ENCODE measurements around the gene LHX6. TPM values are rescaled to one million over a fixed set of nuclear protein-coding genes. Genes with fewer than 3 reads are reported as not detected.

LHX6 gene
- total RNA-seq, 1 experiment from 2014 or later, result not detected

- H3K9me3 ChIP-seq (ENCODE audit: low read length), result no peaks in the 10 kb centered on the region
- H3K79me2 ChIP-seq (ENCODE audit: low read length), result no peaks in the 10 kb centered on the region
- no peak for DNase-seq
- no peaks in the 10 kb centered on the region for H4K20me1 ChIP-seq (ENCODE audit: insufficient read depth, low read depth, low read length)
- H3K9me2 ChIP-seq (replicated peaks; ENCODE audit: insufficient read depth, low read length), result no peaks in the 10 kb centered on the region
- H3K4me2 ChIP-seq (ENCODE audit: low read depth, low read length, poor library complexity, severe bottlenecking), result no peak overlapping the region
- no peaks in the 10 kb centered on the region for H3K36me3 ChIP-seq (ENCODE audit: insufficient read depth, low read length)
- H3K9ac ChIP-seq (ENCODE audit: low read length), result no peak overlapping the region
- no peak overlapping the region for H3K27ac ChIP-seq (ENCODE audit: low read length)
- H3K4me1 ChIP-seq (ENCODE audit: low read length), result no peaks in the 10 kb centered on the region
- H3K4me3 ChIP-seq (ENCODE audit: low read length), result no peak overlapping the region
- no peak overlapping the region for H2AFZ ChIP-seq (ENCODE audit: low read length)
- H3K27me3 ChIP-seq (ENCODE audit: low read length), result no peaks in the 10 kb centered on the region
Measured at GRCh38 chr9:122220673-122221182, 8.0 kb downstream of the LHX6 start.

- no peaks in the 10 kb centered on the region for H3K79me2 ChIP-seq (ENCODE audit: low read length)
- no peak overlapping the region for H3K27ac ChIP-seq (ENCODE audit: low read length)
- no peak overlapping the region for H3K9ac ChIP-seq (ENCODE audit: low read length)
- H3K4me3 ChIP-seq (ENCODE audit: low read length), result no peak overlapping the region
- H3K4me1 ChIP-seq (ENCODE audit: low read length), result no peaks in the 10 kb centered on the region
- H3K36me3 ChIP-seq (ENCODE audit: insufficient read depth, low read length), result no peaks in the 10 kb centered on the region
- H3K4me2 ChIP-seq (ENCODE audit: low read depth, low read length, poor library complexity, severe bottlenecking), result no peak overlapping the region
- no peaks in the 10 kb centered on the region for H3K9me2 ChIP-seq (replicated peaks; ENCODE audit: insufficient read depth, low read length)
- no peak for DNase-seq
- no peaks in the 10 kb centered on the region for H4K20me1 ChIP-seq (ENCODE audit: insufficient read depth, low read depth, low read length)
- H2AFZ ChIP-seq (ENCODE audit: low read length), result no peak overlapping the region
- no peaks in the 10 kb centered on the region for H3K27me3 ChIP-seq (ENCODE audit: low read length)
- no peaks in the 10 kb centered on the region for H3K9me3 ChIP-seq (ENCODE audit: low read length)
Measured at GRCh38 chr9:122219856-122220672, 8.7 kb downstream of the LHX6 start.

GRCh38 chr9:122218935-122219855 is 9.6 kb downstream of the LHX6 start:
- DNase-seq, result no peak
- Histone ChIP-seq H4K20me1 (ENCODE audit: insufficient read depth, low read depth, low read length) (no peaks in the 10 kb centered on the region), H3K4me3 (ENCODE audit: low read length) (no peak overlapping the region)

DNA sequence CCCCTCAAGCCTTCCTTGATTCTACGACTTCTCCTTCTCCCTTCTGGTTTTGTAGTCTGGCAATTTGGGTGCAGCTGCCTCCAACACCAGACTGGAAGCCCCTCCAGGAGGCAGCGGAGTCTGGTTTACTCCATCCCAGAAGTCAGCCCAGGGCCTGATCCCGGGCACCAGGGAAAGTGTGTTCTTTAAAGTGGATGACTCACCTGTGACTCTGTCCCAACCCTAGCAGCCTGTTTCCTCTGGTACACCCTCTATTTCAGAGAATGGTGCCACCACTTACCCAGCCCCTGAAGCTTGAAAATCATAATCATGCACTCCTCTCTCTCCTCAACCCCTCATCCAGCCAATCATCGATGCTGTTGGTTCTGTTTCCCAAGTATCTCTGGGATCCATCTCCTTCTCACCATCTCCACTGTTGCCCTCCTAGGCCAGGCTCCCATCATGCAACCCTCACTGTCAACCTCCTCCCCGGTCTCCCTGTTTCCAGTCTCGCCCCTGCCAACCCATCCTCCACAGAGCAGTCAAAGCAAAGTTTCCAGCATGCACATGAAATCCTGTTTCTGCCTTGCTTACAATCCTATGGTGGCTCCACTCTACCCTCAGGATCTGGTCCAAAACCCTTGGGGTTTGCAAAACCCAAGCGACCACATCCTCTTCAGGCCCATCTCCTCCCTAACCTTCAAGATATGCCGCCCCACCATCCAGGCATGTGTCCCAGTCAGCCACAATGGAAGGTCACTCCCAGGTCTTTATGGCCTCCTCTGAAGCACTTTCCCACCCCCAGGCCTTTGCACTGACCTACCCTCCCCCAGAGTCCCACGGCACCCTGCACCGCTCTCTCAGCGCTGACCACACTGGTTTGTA is 10.5 kb downstream of the LHX6 start:
- DNase-seq, result no peak
- no peaks in the 10 kb centered on the region for H3K79me2 ChIP-seq (ENCODE audit: low read length)
- H2AFZ ChIP-seq (ENCODE audit: low read length), result no peak overlapping the region
- H3K4me3 ChIP-seq (ENCODE audit: low read length), result no peak overlapping the region
- H3K9ac ChIP-seq (ENCODE audit: low read length), result no peak overlapping the region
- H3K36me3 ChIP-seq (ENCODE audit: insufficient read depth, low read length), result no peaks in the 10 kb centered on the region
- H3K4me2 ChIP-seq (ENCODE audit: low read depth, low read length, poor library complexity, severe bottlenecking), result no peak overlapping the region
- H3K9me2 ChIP-seq (replicated peaks; ENCODE audit: insufficient read depth, low read length), result no peaks in the 10 kb centered on the region
- no peaks in the 10 kb centered on the region for H3K9me3 ChIP-seq (ENCODE audit: low read length)
- no peaks in the 10 kb centered on the region for H3K4me1 ChIP-seq (ENCODE audit: low read length)
- no peaks in the 10 kb centered on the region for H4K20me1 ChIP-seq (ENCODE audit: insufficient read depth, low read depth, low read length)
- no peaks in the 10 kb centered on the region for H3K27me3 ChIP-seq (ENCODE audit: low read length)
- no peak overlapping the region for H3K27ac ChIP-seq (ENCODE audit: low read length)

More at GRCh38 chr9:122218935-122219855, 9.6 kb downstream of the LHX6 start:
- Histone ChIP-seq H2AFZ (ENCODE audit: low read length) (no peak overlapping the region), H3K9ac (ENCODE audit: low read length) (no peak overlapping the region), H3K4me2 (ENCODE audit: low read depth, low read length, poor library complexity, severe bottlenecking) (no peak overlapping the region), H3K9me2 (replicated peaks; ENCODE audit: insufficient read depth, low read length) (no peaks in the 10 kb centered on the region), H3K4me1 (ENCODE audit: low read length) (no peaks in the 10 kb centered on the region), H3K9me3 (ENCODE audit: low read length) (no peaks in the 10 kb centered on the region), H3K27ac (ENCODE audit: low read length) (no peak overlapping the region), H3K27me3 (ENCODE audit: low read length) (no peaks in the 10 kb centered on the region), H3K79me2 (ENCODE audit: low read length) (no peaks in the 10 kb centered on the region), H3K36me3 (ENCODE audit: insufficient read depth, low read length) (no peaks in the 10 kb centered on the region)

DNA sequence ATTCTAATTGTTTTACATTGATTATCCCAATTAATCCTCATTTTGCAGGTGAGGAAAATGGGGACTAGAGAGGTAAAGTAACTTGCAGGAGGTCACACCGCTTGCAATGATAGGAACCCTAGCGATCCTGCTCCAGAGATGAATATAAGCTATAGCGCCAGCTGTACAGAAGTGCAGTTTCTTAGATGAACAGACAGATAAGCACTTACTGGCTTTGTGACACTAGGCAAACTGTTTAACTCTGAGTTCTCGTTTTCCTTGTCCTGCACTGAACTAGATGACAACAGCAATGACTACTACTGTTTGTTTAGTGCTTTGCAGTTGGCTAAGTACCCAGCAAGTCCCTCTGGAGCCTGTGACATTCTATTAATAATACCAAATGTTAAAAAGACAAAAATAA is 11.1 kb downstream of the LHX6 start:
- no peak for DNase-seq
- H3K27ac ChIP-seq (ENCODE audit: low read length), result no peak overlapping the region
- H3K27me3 ChIP-seq (ENCODE audit: low read length), result no peaks in the 10 kb centered on the region
- no peaks in the 10 kb centered on the region for H3K36me3 ChIP-seq (ENCODE audit: insufficient read depth, low read length)
- no peak overlapping the region for H3K4me3 ChIP-seq (ENCODE audit: low read length)
- H2AFZ ChIP-seq (ENCODE audit: low read length), result no peak overlapping the region
- H4K20me1 ChIP-seq (ENCODE audit: insufficient read depth, low read depth, low read length), result no peaks in the 10 kb centered on the region
- no peaks in the 10 kb centered on the region for H3K9me2 ChIP-seq (replicated peaks; ENCODE audit: insufficient read depth, low read length)
- H3K4me2 ChIP-seq (ENCODE audit: low read depth, low read length, poor library complexity, severe bottlenecking), result no peak overlapping the region
- H3K79me2 ChIP-seq (ENCODE audit: low read length), result no peaks in the 10 kb centered on the region
- no peaks in the 10 kb centered on the region for H3K9me3 ChIP-seq (ENCODE audit: low read length)
- H3K4me1 ChIP-seq (ENCODE audit: low read length), result no peaks in the 10 kb centered on the region
- no peak overlapping the region for H3K9ac ChIP-seq (ENCODE audit: low read length)

DNA sequence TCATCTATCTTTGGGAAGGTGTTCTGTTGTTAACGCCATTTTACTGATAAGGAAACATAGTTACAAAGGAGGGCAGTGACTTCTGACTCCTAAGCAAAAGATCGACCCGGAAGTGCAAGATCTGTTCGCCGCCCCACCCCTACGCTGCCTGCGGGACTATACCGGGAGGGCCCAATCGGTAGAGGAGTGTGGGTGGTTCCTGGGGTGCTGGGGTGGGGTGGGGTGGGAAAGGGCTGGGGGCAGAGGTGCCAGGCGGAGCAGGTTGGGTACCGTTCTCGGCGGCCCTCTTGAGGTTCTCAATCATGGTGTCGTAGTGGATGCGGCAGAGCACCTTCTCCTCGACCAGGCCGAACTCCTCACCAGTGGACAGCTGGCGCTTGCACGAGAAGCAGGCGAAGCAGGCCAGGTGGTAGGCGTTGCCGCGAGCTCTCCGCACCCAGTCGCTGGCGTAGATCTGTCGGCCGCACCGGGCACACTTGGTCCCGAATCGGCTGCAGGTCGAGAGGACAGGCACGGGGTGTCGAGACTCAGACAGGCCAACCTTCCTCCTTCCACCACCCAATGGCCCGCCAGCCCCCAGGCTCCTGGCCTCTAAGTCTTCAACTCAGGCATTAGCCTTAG is 11.8 kb downstream of the LHX6 start:
- H3K4me3 ChIP-seq (ENCODE audit: low read length), result no peak overlapping the region
- H3K79me2 ChIP-seq (ENCODE audit: low read length), result no peaks in the 10 kb centered on the region
- H3K36me3 ChIP-seq (ENCODE audit: insufficient read depth, low read length), result no peaks in the 10 kb centered on the region
- H4K20me1 ChIP-seq (ENCODE audit: insufficient read depth, low read depth, low read length), result no peaks in the 10 kb centered on the region
- no peak overlapping the region for H3K27ac ChIP-seq (ENCODE audit: low read length)
- H3K9me3 ChIP-seq (ENCODE audit: low read length), result no peaks in the 10 kb centered on the region
- H3K9ac ChIP-seq (ENCODE audit: low read length), result no peak overlapping the region
- H3K4me1 ChIP-seq (ENCODE audit: low read length), result no peaks in the 10 kb centered on the region
- H3K27me3 ChIP-seq (ENCODE audit: low read length), result no peaks in the 10 kb centered on the region
- H3K9me2 ChIP-seq (replicated peaks; ENCODE audit: insufficient read depth, low read length), result no peaks in the 10 kb centered on the region
- H3K4me2 ChIP-seq (ENCODE audit: low read depth, low read length, poor library complexity, severe bottlenecking), result no peak overlapping the region
- DNase-seq, result no peak
- no peak overlapping the region for H2AFZ ChIP-seq (ENCODE audit: low read length)

DNA sequence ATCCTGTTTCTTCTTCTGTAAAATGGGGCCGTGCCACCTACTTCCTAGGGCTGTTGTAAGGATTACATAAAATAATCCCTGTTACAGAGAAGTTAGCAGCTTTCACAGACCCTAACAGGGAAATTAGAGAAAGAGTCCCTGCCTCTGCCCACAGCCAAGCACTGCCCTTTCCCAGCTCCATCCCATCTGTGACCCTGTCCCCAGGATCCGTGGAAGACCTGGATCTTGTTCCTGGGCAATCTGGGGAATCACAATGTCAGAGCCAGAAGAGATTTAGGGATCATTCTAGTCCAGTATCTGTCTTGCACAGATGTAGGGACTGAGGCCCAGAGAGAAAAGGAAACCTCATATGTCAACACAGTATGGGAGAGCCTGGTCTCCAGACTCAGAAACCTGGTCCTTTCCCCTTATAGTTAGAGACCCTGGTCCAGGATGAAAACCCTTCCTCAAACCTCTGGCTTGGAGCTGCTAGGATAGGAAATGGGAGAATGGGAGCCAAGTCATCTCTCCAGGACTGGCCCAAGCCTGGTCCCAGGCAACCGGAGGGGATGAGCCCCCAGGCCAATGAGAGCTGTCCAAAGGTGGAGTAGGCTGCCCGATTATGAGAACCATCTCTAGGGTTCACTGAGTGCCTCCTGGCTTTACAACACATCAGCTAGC is 12.5 kb downstream of the LHX6 start:
- Histone ChIP-seq H4K20me1 (ENCODE audit: insufficient read depth, low read depth, low read length) (no peaks in the 10 kb centered on the region), H2AFZ (ENCODE audit: low read length) (no peak overlapping the region), H3K36me3 (ENCODE audit: insufficient read depth, low read length) (no peaks in the 10 kb centered on the region), H3K27ac (ENCODE audit: low read length) (no peak overlapping the region), H3K4me2 (ENCODE audit: low read depth, low read length, poor library complexity, severe bottlenecking) (no peak overlapping the region), H3K9ac (ENCODE audit: low read length) (no peak overlapping the region), H3K9me3 (ENCODE audit: low read length) (no peaks in the 10 kb centered on the region), H3K4me1 (ENCODE audit: low read length) (no peaks in the 10 kb centered on the region), H3K79me2 (ENCODE audit: low read length) (no peaks in the 10 kb centered on the region), H3K9me2 (replicated peaks; ENCODE audit: insufficient read depth, low read length) (no peaks in the 10 kb centered on the region), H3K4me3 (ENCODE audit: low read length) (no peak overlapping the region), H3K27me3 (ENCODE audit: low read length) (no peaks in the 10 kb centered on the region)
- no peak for DNase-seq

Measured in Karpas-422 (cell line).